Thymus (tissue), 11 donors: ENCODE data around the gene DGKD. TPM values are rescaled to one million over a fixed set of nuclear protein-coding genes. Genes with fewer than 3 reads are reported as not detected.
A peak's percentile ranks its signal among the peaks of the same experiment; 100 is the strongest.

Experiments
- DNase-seq, 9 donors: peaks; one replicate each; pipeline ENCODE4 v3.0.0-alpha.2; 2013; ENCODE audit warnings: low spot score in 9 of 9, low read depth in 6 of 9, missing footprints in 1 of 9
- H3K27ac ChIP-seq, 2 donors: one replicate each; pipeline ENCODE4 v1.5.1; 2013; ENCODE audit warnings: control low read depth in 1 of 2, low read depth in 1 of 2, low read length in 1 of 2, mild to moderate bottlenecking in 1 of 2, moderate library complexity in 1 of 2
- H3K27me3 ChIP-seq, 2 donors: one replicate each; pipeline ENCODE4 v1.5.1; 2013; ENCODE audit warnings: low read length in 1 of 2; ENCODE audit not compliant: control insufficient read depth in 2 of 2, insufficient read depth in 1 of 2
- H3K36me3 ChIP-seq, 2 donors: one replicate each; pipeline ENCODE4 v1.5.1; 2013; ENCODE audit warnings: low read length in 1 of 2, mild to moderate bottlenecking in 1 of 2, moderate library complexity in 1 of 2; ENCODE audit not compliant: control insufficient read depth in 2 of 2, insufficient read depth in 2 of 2
- H3K4me1 ChIP-seq, 2 donors: one replicate each; pipeline ENCODE4 v1.5.1; 2013; ENCODE audit warnings: low read length in 2 of 2; ENCODE audit not compliant: control insufficient read depth in 2 of 2, insufficient read depth in 2 of 2
- H3K4me3 ChIP-seq, 2 donors: one replicate each; pipeline ENCODE4 v1.5.1; 2013; ENCODE audit warnings: low read length in 2 of 2, control low read depth in 1 of 2, mild to moderate bottlenecking in 1 of 2
- H3K9me3 ChIP-seq, 2 donors: one replicate each; pipeline ENCODE4 v1.5.1; 2013; ENCODE audit warnings: low read length in 1 of 2, mild to moderate bottlenecking in 1 of 2; ENCODE audit not compliant: control insufficient read depth in 2 of 2, insufficient read depth in 1 of 2
- WGBS: extraction: QIAGEN DNeasy Blood & Tissue Kit; methylation state at CpG from one replicate; pipeline ENCODE4 v1.1.7; 2013; 5-methylcytosine and 5-hydroxymethylcytosine counted together
- polyA plus RNA-seq: library from polyadenylated mRNA; stranded (reverse); fragments of 200-250 nt; gene quantifications from one replicate; pipeline ENCODE4 v1.2.3, GENCODE V29; 2013
- total RNA-seq: library from RNA; stranded (reverse); fragments of 120-200 nt; gene quantifications from one replicate; pipeline ENCODE4 v1.2.4, GENCODE V29; 2013
- donor health status: healthy.

DGKD gene
- total and polyA plus RNA-seq, 2 donors, result 8.0 to 23.5 TPM

DNA sequence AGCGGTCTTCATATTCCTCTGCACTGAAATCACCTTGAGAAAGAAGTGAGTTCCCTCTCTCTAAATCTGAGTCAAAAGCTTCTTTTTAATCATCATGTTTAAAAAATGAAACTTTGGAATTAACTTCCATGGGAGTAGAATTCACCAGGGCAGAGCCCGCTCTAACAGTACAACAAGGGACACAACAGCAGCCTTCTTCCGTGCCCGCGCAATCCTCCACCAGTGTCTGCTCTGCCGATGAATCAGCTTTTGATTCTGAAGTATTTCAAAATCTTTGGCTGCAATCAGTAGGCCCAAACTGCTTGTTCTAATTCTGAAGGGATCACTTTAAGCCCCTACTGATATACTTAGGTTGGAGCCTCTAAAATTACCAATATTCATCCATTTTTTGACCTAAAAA lies 135.4 kb downstream of the DGKD start:
- Histone ChIP-seq H3K4me3 (no peak overlapping the region), H3K36me3 (peaks cover 7 to 10% of the 10 kb centered on the region in 2 donors), H3K9me3 (no peaks in the 10 kb centered on the region), H3K4me1 (peaks cover 0 to 21% of the 10 kb centered on the region in 2 donors), H3K27ac (peak overlapping the region in 1 of 2 donors; percentile 41), H3K27me3 (no peaks in the 10 kb centered on the region)
- no peak for DNase-seq
- 98% methylated on average over 6 of the region's 6 CpGs for WGBS

DNA sequence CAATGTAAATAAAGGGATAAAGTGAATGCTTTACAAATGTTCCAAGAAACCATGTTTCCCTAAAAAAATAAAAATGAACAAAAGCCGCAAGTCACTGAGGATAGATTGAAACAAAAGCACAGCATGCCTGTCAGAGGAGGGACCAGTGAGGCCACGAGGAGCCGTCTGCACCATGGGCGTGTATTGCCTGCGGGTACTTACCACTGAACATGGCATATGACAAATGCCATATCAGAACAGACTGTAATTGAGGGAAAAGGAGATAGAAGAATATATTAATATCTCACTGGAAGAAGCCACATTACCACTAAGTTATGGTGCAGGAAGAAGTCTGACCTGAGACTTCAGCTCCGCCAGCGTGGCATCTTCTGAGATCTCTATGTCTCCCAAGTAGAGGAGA lies 136.5 kb downstream of the DGKD start:
- peaks cover 0 to 18% of the 10 kb centered on the region in 2 donors for H3K4me1 ChIP-seq
- H3K4me3 ChIP-seq, result no peak overlapping the region
- no peaks in the 10 kb centered on the region for H3K27me3 ChIP-seq
- WGBS, result 95% methylated on average over 7 of the region's 7 CpGs
- peaks cover 7% of the 10 kb centered on the region in 2 donors for H3K36me3 ChIP-seq
- no peak overlapping the region for H3K27ac ChIP-seq
- no peaks in the 10 kb centered on the region for H3K9me3 ChIP-seq
- no peak for DNase-seq

DNA sequence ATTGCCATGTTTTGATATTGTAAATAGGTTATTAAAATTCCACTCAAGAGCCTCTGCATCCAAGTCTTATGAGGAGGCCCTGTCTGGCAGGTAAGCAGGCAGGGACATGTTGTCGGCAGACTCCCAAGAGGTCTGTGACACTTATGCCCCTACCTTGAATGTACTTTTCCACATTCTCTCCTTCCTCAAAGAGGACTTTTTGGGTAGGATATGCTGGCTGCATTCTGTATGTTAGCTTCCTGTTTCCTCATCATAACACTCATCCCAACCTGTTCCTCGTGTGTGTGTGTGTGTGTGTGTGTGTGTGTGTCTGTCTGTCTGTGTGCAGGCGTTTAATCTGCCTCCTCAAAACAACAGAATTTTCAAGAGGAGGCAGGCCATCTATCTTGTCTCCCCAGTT lies 137.0 kb downstream of the DGKD start:
- Histone ChIP-seq H3K27ac (peak overlapping the region in 1 of 2 donors; percentile 2), H3K9me3 (no peaks in the 10 kb centered on the region), H3K36me3 (peaks cover 6 to 7% of the 10 kb centered on the region in 2 donors), H3K27me3 (no peaks in the 10 kb centered on the region), H3K4me1 (peaks cover 0 to 13% of the 10 kb centered on the region in 2 donors), H3K4me3 (no peak overlapping the region)
- WGBS, result 93% methylated on average over 3 of the region's 3 CpGs
- no peak for DNase-seq

DNA sequence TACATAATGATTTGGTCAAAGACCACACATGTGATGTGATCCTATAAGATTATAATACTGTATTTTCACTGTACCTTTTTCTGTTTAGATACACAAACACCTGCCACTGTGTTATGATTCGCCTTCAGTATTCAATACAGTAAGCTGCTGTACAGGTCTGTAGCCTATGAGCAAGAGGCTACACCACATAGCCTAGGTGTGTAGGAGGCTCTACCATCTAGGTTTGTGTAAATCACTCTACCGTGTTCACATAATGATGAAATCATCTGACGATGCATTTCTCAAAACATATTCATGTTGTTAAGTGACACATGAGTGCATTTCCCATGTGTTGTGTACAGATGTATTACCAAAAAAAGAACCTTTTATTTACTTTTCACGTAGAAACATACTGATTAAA lies 137.8 kb downstream of the DGKD start:
- H3K27me3 ChIP-seq, result no peaks in the 10 kb centered on the region
- WGBS, result 95% methylated on average over 4 of the region's 4 CpGs
- no peak for DNase-seq
- peaks cover 0 to 7% of the 10 kb centered on the region in 2 donors for H3K4me1 ChIP-seq
- no peaks in the 10 kb centered on the region for H3K9me3 ChIP-seq
- H3K27ac ChIP-seq, result no peak overlapping the region
- no peak overlapping the region for H3K4me3 ChIP-seq
- peaks cover 2 to 7% of the 10 kb centered on the region in 2 donors for H3K36me3 ChIP-seq

DNA sequence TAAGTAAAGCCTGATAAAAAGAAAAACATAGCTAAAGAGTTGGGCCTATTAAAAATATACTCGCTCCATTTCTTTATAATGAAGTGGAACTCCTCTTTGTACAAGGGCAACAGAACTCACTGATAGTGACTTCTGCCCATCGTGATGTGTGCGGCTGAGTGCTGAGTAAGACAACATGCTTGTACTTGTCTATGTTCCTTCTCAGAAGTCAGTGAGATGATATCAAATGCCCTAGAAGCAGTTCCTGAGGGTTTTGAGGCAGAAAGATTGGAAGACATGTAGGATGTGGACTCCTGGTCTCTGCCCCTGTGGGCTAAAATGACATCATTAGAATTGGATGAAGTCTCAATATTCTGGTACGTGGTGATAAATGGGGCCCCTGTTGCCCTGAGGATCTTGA lies 138.5 kb downstream of the DGKD start:
- Histone ChIP-seq H3K9me3 (no peaks in the 10 kb centered on the region), H3K27me3 (no peaks in the 10 kb centered on the region), H3K27ac (peak overlapping the region in 1 of 2 donors; percentile 34), H3K4me1 (peaks cover 0 to 6% of the 10 kb centered on the region in 2 donors), H3K36me3 (peaks cover 2 to 7% of the 10 kb centered on the region in 2 donors), H3K4me3 (no peak overlapping the region)
- no peak for DNase-seq
- WGBS, result 95% methylated on average over 4 of the region's 4 CpGs

DNA sequence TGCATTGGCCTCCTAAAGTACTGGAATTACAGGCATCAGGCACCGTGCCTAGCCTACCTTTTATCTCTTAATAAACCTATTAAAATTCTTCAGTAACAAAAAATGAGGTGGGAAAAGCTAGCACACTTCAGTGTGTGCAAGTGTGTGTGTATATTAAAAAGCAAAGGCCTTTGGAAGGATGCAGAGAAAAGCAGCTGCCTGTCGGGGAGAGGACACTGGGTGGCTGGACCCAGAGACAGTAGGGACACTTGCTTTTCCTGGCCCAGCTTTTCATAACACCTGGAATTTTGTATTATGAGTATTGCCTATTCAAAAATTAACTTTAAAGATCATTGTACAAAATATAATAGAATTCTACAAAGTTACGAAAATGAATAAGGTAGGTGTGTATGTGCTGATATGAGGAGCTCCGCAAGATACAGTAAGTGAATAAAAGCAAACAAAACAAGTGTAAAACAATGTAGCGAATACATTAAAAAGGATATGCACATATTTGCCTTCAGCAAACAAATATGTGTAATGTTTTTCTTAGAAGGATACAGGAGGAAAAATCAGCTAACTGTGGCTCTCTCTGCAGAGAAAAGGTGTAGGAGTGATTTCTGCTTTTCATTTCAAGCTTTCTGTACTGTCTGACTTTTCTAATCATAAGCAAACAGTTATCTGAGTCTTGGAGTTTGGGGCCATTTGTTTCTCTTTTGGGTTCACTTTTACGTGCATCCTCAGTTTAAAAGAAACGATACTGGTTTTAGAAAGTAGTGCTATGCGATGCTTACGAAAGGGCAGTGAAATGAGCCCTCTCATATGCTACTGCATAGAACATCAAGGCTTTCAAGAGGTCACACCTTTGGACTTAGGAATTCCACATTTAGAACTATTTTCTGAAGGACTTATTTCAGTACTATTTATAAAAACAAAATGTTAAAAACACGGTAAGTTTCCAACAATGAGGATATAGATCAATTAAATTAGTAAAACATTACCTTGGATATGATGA lies 141.5 kb downstream of the DGKD start:
- DNase-seq, result no peak
- H3K4me1 ChIP-seq, result no peaks in the 10 kb centered on the region
- no peak overlapping the region for H3K4me3 ChIP-seq
- 84% methylated on average over 10 of the region's 10 CpGs for WGBS
- no peaks in the 10 kb centered on the region for H3K9me3 ChIP-seq
- H3K27me3 ChIP-seq, result no peaks in the 10 kb centered on the region
- H3K27ac ChIP-seq, result no peak overlapping the region
- H3K36me3 ChIP-seq, result no peaks in the 10 kb centered on the region

DNA sequence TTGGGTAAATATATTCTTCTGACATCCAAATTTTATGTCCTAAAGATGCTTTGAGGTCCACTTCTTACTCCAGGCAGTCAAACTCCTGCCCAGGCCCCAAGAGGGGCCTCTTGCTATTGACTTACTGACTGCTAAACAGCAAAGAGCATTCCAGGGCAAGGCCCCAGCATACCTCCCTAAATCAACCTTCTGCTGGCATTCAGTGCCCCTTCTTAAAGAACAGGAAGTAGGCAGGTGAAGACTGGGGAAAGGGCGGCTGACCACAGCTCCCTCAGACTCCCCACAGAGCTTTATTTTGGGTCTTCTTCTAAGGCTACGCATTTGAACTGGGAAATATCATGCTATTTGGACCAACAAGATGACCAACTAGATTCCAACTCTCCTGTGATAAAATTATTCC lies 143.4 kb downstream of the DGKD start:
- WGBS, result 51% methylated on average over 2 of the region's 2 CpGs
- H3K27me3 ChIP-seq, result no peaks in the 10 kb centered on the region
- DNase-seq, result no peak
- H3K36me3 ChIP-seq, result no peaks in the 10 kb centered on the region
- H3K4me1 ChIP-seq, result no peaks in the 10 kb centered on the region
- peaks cover 2 to 3% of the 10 kb centered on the region in 2 donors for H3K9me3 ChIP-seq
- H3K4me3 ChIP-seq, result no peak overlapping the region
- peak overlapping the region in 1 of 2 donors; percentile 31 for H3K27ac ChIP-seq

DNA sequence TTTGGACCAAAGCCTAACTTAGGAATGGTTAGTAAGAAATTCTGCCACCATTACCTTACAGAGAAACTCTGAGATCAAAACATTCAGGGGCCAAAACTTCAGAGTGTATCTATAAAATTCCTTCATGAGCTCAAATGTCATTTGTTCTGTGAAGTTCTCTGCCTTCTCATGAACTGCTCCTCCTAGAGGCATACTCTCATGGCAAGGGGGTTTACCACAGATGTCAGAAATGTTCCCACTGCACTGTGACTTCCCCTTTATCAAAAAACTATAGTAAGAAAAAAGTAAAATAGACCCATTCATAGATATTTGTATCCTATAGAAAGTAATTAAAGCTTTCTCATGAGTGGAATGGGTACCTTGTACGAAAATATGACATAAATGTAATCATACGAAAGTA lies 143.8 kb downstream of the DGKD start:
- Histone ChIP-seq H3K4me1 (no peaks in the 10 kb centered on the region), H3K9me3 (peaks cover 2 to 3% of the 10 kb centered on the region in 2 donors), H3K4me3 (no peak overlapping the region), H3K36me3 (no peaks in the 10 kb centered on the region), H3K27me3 (no peaks in the 10 kb centered on the region), H3K27ac (no peak overlapping the region)
- WGBS, result over 99% methylated on average over 2 of the region's 2 CpGs
- DNase-seq, result no peak

DNA sequence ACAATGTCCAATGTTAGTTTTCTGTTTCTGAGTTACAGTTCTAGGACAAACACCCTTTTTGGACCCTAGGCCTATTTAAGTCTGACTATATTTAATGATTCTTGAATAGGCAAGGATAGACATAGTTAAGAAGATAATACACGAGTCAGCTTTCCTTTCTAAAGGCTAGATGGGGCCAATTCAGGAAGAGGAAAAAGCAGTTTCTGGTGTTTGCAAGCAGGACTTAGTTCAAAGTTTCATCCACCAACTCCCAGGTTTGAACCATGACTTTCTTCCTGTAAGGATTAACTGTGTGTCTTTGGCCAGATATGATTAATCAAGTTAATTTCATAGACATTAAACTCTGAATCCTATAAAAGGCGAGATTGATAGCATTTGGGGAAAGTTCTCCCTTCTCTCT lies 145.6 kb downstream of the DGKD start:
- H3K9me3 ChIP-seq, result peaks cover 2 to 3% of the 10 kb centered on the region in 2 donors
- WGBS, result 94% methylated on average over 2 of the region's 2 CpGs
- H3K36me3 ChIP-seq, result no peaks in the 10 kb centered on the region
- no peak overlapping the region for H3K27ac ChIP-seq
- H3K4me3 ChIP-seq, result no peak overlapping the region
- DNase-seq, result no peak
- no peaks in the 10 kb centered on the region for H3K4me1 ChIP-seq
- H3K27me3 ChIP-seq, result no peaks in the 10 kb centered on the region
